Suprapubic skin (tissue), 4 donors: Measurements from ENCODE around the gene SIK3.

Experiments used
- CTCF ChIP-seq, 2 donors: fragments of 200-600 bp in 1 of 2; fragments of 450-650 bp in 1 of 2; sonication (generic) in 1 of 2; IDR thresholded peaks; one replicate each; pipeline ENCODE4 v1.5.1; 2016 to 2019; ENCODE audit warnings: antibody characterized with exemption in 2 of 2, mild to moderate bottlenecking in 1 of 2, moderate library complexity in 1 of 2
- EP300 ChIP-seq: sonication (generic); formaldehyde crosslinking; IDR thresholded peaks from one replicate; pipeline ENCODE4 v1.6.1; 2017; ENCODE audit warnings: antibody characterized with exemption
- POLR2A ChIP-seq, 2 donors: fragments of 450-650 bp; IDR thresholded peaks; one replicate each; pipeline ENCODE4 v1.6.1; 2017; ENCODE audit warnings: antibody characterized with exemption in 2 of 2, mild to moderate bottlenecking in 2 of 2, moderate library complexity in 2 of 2
- POLR2AphosphoS5 ChIP-seq, 3 donors: sonication (generic); formaldehyde crosslinking; IDR thresholded peaks; one replicate each; pipeline ENCODE4 v1.6.1; 2017; ENCODE audit warnings: antibody characterized with exemption in 3 of 3

GRCh38 chr11:116913000-116913399 is 185.2 kb downstream of the SIK3 start:
- TF ChIP-seq POLR2A (IDR thresholded peaks at IDR 0.05) (no peak), CTCF (IDR thresholded peaks at IDR 0.05) (no peak), EP300 (no peak), POLR2AphosphoS5 (IDR thresholded peaks at IDR 0.05) (no peak)
